OCI-LY1 (cell line): ENCODE results near the gene KCNE1.

Experiments
- EZH2 ChIP-seq: fragments of 200-600 bp; sonication (generic), shearing (Covaris generic); IDR thresholded peaks from 2 replicates; pipeline ENCODE4 v1.8.0; 2017; ENCODE audit warnings: borderline replicate concordance, mixed run types, mild to moderate bottlenecking, antibody characterized with exemption, low read length, moderate library complexity, mixed read lengths
- TF ChIP-seq, protein P1 (sequence below): fragments of 200-600 bp; sonication (generic), shearing (Covaris generic); IDR thresholded peaks from 2 replicates; pipeline ENCODE4 v1.5.1; 2017; ENCODE audit warnings: mild to moderate bottlenecking, antibody characterized with exemption, low read length, moderate library complexity, mixed read lengths

DNA sequence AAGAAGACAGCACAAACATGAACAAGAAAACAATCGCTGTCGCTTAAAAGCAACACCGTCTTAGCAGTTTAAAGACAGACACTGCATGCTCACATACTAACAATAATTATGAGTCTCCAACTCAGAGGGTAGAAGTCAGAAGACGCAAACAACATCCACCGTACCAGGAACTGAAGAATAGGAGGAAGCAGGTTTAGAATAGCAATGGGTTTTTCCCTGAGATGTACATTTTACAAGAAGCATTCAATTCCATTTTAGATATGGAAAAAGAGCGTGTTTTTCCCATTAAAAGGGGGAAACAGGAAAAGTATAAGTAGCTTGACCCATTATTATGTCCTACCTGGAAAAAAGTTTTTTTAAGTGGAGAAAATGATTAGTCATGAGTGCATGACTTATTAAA lies 34.5 kb upstream of the KCNE1 start:
- TF ChIP-seq, protein P1, sequence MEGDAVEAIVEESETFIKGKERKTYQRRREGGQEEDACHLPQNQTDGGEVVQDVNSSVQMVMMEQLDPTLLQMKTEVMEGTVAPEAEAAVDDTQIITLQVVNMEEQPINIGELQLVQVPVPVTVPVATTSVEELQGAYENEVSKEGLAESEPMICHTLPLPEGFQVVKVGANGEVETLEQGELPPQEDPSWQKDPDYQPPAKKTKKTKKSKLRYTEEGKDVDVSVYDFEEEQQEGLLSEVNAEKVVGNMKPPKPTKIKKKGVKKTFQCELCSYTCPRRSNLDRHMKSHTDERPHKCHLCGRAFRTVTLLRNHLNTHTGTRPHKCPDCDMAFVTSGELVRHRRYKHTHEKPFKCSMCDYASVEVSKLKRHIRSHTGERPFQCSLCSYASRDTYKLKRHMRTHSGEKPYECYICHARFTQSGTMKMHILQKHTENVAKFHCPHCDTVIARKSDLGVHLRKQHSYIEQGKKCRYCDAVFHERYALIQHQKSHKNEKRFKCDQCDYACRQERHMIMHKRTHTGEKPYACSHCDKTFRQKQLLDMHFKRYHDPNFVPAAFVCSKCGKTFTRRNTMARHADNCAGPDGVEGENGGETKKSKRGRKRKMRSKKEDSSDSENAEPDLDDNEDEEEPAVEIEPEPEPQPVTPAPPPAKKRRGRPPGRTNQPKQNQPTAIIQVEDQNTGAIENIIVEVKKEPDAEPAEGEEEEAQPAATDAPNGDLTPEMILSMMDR, result no peak
- no peak for TF ChIP-seq EZH2
